IPS-18a (cell line): ENCODE data around the gene STIM1.
A peak's percentile ranks its signal among the peaks of the same experiment; 100 is the strongest.

Experiments
- H3K27ac ChIP-seq: one replicate; pipeline ENCODE4 v1.5.1; 2013; ENCODE audit warnings: low read length
- H3K27me3 ChIP-seq: one replicate; pipeline ENCODE4 v1.6.1; 2013; ENCODE audit warnings: mild to moderate bottlenecking, low read length; ENCODE audit not compliant: control insufficient read depth, insufficient read depth
- H3K36me3 ChIP-seq: one replicate; pipeline ENCODE4 v1.6.1; 2013; ENCODE audit warnings: low read depth, low read length; ENCODE audit not compliant: control insufficient read depth
- H3K4me1 ChIP-seq: one replicate; pipeline ENCODE4 v1.6.1; 2013; ENCODE audit warnings: low read depth, low read length; ENCODE audit not compliant: control insufficient read depth
- H3K4me3 ChIP-seq: one replicate; pipeline ENCODE4 v1.5.1; 2013; ENCODE audit warnings: low read length
- H3K9ac ChIP-seq: one replicate; pipeline ENCODE4 v1.6.1; 2013; ENCODE audit warnings: mild to moderate bottlenecking, low read length, moderate library complexity
- H3K9me3 ChIP-seq: one replicate; pipeline ENCODE4 v1.6.1; 2013; ENCODE audit warnings: low read depth, low read length; ENCODE audit not compliant: control insufficient read depth

Gene STIM1

GRCh38 chr11:3949125-3949524 is 93.7 kb downstream of the STIM1 start:
- Histone ChIP-seq H3K36me3 (no peaks in the 10 kb centered on the region), H3K4me3 (no peak overlapping the region), H3K27ac (no peak overlapping the region), H3K27me3 (no peaks in the 10 kb centered on the region), H3K9ac (no peak overlapping the region), H3K9me3 (no peaks in the 10 kb centered on the region), H3K4me1 (peaks cover 10% of the 10 kb centered on the region)

GRCh38 chr11:3950996-3951660 is 95.7 kb downstream of the STIM1 start:
- H3K4me3 ChIP-seq = no peak overlapping the region
- H3K9me3 ChIP-seq = no peaks in the 10 kb centered on the region
- H3K27me3 ChIP-seq = no peaks in the 10 kb centered on the region
- H3K4me1 ChIP-seq = peaks cover 10% of the 10 kb centered on the region
- H3K36me3 ChIP-seq = no peaks in the 10 kb centered on the region
- peak overlapping the region; percentile 67 for H3K27ac ChIP-seq
- peak overlapping the region; percentile 40 for H3K9ac ChIP-seq

GRCh38 chr11:3952715-3953114 is 97.3 kb downstream of the STIM1 start:
- Histone ChIP-seq H3K9me3 (no peaks in the 10 kb centered on the region), H3K4me1 (peaks cover 10% of the 10 kb centered on the region), H3K9ac (no peak overlapping the region), H3K36me3 (no peaks in the 10 kb centered on the region), H3K27ac (no peak overlapping the region), H3K4me3 (no peak overlapping the region), H3K27me3 (no peaks in the 10 kb centered on the region)

GRCh38 chr11:3953327-3953726 is 97.9 kb downstream of the STIM1 start:
- Histone ChIP-seq H3K9ac (no peak overlapping the region), H3K36me3 (no peaks in the 10 kb centered on the region), H3K27me3 (no peaks in the 10 kb centered on the region), H3K4me3 (no peak overlapping the region), H3K4me1 (peaks cover 10% of the 10 kb centered on the region), H3K9me3 (no peaks in the 10 kb centered on the region), H3K27ac (no peak overlapping the region)

- Histone ChIP-seq H3K36me3 (no peaks in the 10 kb centered on the region), H3K9ac (no peak overlapping the region), H3K27ac (no peak overlapping the region)
These were observed 99.2 kb downstream of the STIM1 start for GRCh38 chr11:3954448-3955298.

GRCh38 chr11:3955299-3955665 is 99.8 kb downstream of the STIM1 start:
- Histone ChIP-seq H3K27me3 (no peaks in the 10 kb centered on the region), H3K36me3 (no peaks in the 10 kb centered on the region), H3K9ac (no peak overlapping the region), H3K27ac (no peak overlapping the region), H3K4me1 (peaks cover 10% of the 10 kb centered on the region), H3K4me3 (no peak overlapping the region), H3K9me3 (no peaks in the 10 kb centered on the region)

More at GRCh38 chr11:3954448-3955298, 99.2 kb downstream of the STIM1 start:
- H3K27me3 ChIP-seq = no peaks in the 10 kb centered on the region
- H3K4me3 ChIP-seq = no peak overlapping the region
- no peaks in the 10 kb centered on the region for H3K9me3 ChIP-seq
- peaks cover 10% of the 10 kb centered on the region for H3K4me1 ChIP-seq

GRCh38 chr11:3956038-3956437 is 100.6 kb downstream of the STIM1 start:
- Histone ChIP-seq H3K27ac (no peak overlapping the region), H3K4me1 (peaks cover 7% of the 10 kb centered on the region), H3K36me3 (no peaks in the 10 kb centered on the region), H3K9ac (no peak overlapping the region), H3K9me3 (no peaks in the 10 kb centered on the region), H3K4me3 (no peak overlapping the region), H3K27me3 (no peaks in the 10 kb centered on the region)

- Histone ChIP-seq H3K4me3 (no peak overlapping the region), H3K9ac (no peak overlapping the region), H3K27me3 (no peaks in the 10 kb centered on the region), H3K4me1 (no peaks in the 10 kb centered on the region), H3K27ac (no peak overlapping the region), H3K36me3 (no peaks in the 10 kb centered on the region), H3K9me3 (no peaks in the 10 kb centered on the region)
These were observed 101.3 kb downstream of the STIM1 start for GRCh38 chr11:3956748-3957147.

GRCh38 chr11:3957437-3957836 is 102.0 kb downstream of the STIM1 start:
- no peaks in the 10 kb centered on the region for H3K9me3 ChIP-seq
- H3K4me3 ChIP-seq = no peak overlapping the region
- no peak overlapping the region for H3K9ac ChIP-seq
- no peaks in the 10 kb centered on the region for H3K27me3 ChIP-seq
- no peaks in the 10 kb centered on the region for H3K4me1 ChIP-seq
- H3K27ac ChIP-seq = no peak overlapping the region
- H3K36me3 ChIP-seq = no peaks in the 10 kb centered on the region

GRCh38 chr11:3958281-3958680 is 102.8 kb downstream of the STIM1 start:
- H3K4me1 ChIP-seq = no peaks in the 10 kb centered on the region
- H3K4me3 ChIP-seq = no peak overlapping the region
- no peaks in the 10 kb centered on the region for H3K27me3 ChIP-seq
- no peak overlapping the region for H3K9ac ChIP-seq
- H3K36me3 ChIP-seq = no peaks in the 10 kb centered on the region
- no peak overlapping the region for H3K27ac ChIP-seq
- H3K9me3 ChIP-seq = no peaks in the 10 kb centered on the region

- H3K9me3 ChIP-seq = no peaks in the 10 kb centered on the region
- H3K36me3 ChIP-seq = no peaks in the 10 kb centered on the region
- H3K4me1 ChIP-seq = no peaks in the 10 kb centered on the region
- no peak overlapping the region for H3K9ac ChIP-seq
- H3K27me3 ChIP-seq = no peaks in the 10 kb centered on the region
- no peak overlapping the region for H3K27ac ChIP-seq
- no peak overlapping the region for H3K4me3 ChIP-seq
These were observed 103.8 kb downstream of the STIM1 start for GRCh38 chr11:3959015-3959902.
